Ectodermal cell (in vitro differentiated cells): ENCODE data around the gene SMIM12.

Experiments
- H3K27ac ChIP-seq: 2 replicates; pipeline ENCODE4 v1.7.0; 2013; ENCODE audit warnings: mild to moderate bottlenecking, low read depth, low read length; ENCODE audit not compliant: insufficient read depth, poor library complexity, severe bottlenecking
- H3K27me3 ChIP-seq: 2 replicates; pipeline ENCODE4 v1.7.0; 2013; ENCODE audit warnings: mild to moderate bottlenecking, low read length; ENCODE audit not compliant: insufficient read depth, control insufficient read depth, poor library complexity, severe bottlenecking
- H3K36me3 ChIP-seq: one replicate; pipeline ENCODE4 v1.7.0; 2013; ENCODE audit warnings: low read length; ENCODE audit not compliant: control insufficient read depth, insufficient read depth
- H3K4me1 ChIP-seq: one replicate; pipeline ENCODE4 v1.7.0; 2013; ENCODE audit warnings: low read length; ENCODE audit not compliant: control insufficient read depth, insufficient read depth
- H3K4me3 ChIP-seq: 2 replicates; pipeline ENCODE4 v1.7.0; 2013; ENCODE audit warnings: low read depth, low read length, control low read depth; ENCODE audit not compliant: insufficient read depth
- H3K9me3 ChIP-seq: 2 replicates; pipeline ENCODE4 v1.7.0; 2013; ENCODE audit warnings: mild to moderate bottlenecking, low read length, moderate library complexity; ENCODE audit not compliant: control insufficient read depth
- WGBS, 2 experiments: methylation state at CpG; one replicate each; pipeline ENCODE4 v1.1.7; 2013; ENCODE audit warnings: missing lambda C conversion rate in 2 of 2; 5-methylcytosine and 5-hydroxymethylcytosine counted together

The SMIM12 gene

DNA sequence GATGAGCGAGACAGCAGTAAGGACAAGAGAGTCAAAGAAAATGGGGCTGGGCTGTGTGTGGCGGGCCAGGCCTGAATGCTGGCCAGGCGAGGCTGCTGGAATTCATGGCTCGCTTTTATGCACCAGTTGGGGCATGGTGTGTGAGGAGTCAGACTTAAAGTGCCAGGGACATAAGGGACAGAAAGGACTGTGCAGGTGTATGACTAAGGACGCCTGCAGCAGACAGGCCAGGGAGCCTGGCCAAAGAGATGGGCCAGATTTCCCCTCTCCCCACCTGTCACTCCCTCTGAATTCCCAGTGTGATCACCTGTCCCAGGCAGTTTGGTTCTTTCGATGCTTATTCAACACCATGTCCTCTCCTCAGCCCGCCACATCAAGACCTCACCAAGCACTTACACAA, 16.9 kb upstream of the SMIM12 start:
- Histone ChIP-seq H3K9me3 (no peaks in the 10 kb centered on the region), H3K4me3 (no peak overlapping the region), H3K27ac (no peak overlapping the region), H3K27me3 (no peaks in the 10 kb centered on the region), H3K36me3 (no peaks in the 10 kb centered on the region), H3K4me1 (no peaks in the 10 kb centered on the region)
- 87 to 92% methylated on average over 7 of the region's 7 CpGs for WGBS, 2 experiments

DNA sequence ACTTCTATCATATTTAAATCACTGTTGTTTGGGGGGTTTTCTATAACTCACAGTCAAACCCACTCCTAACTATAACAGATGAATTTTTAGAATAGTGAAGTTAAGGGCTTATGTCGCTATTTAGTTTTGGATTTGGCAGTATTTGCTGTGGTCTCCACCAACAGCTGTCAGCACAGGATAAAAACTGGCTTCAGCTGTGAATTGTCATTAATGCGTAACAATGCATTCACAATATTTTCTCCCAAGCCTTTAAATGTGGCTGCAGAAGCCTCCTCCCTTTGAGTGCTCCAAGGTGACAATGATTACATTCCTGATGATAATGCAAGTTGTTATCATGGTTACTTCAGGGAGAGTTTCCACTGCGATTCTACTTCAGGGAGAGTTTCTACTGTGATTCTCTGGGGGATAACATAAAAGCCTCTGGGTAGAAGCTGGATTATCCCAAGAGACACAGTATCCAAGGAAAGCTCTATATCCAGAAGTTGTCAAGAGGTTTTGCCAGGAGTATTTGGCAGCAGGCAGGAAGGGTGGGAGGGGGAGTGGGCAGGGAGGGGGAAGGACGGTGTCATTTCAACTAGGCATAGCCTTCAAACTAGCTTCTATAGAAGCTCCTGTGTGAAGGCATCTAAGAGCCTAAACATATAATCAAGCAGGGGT, 14.9 kb upstream of the SMIM12 start:
- 90 to 95% methylated on average over 4 of the region's 4 CpGs for WGBS, 2 experiments

DNA sequence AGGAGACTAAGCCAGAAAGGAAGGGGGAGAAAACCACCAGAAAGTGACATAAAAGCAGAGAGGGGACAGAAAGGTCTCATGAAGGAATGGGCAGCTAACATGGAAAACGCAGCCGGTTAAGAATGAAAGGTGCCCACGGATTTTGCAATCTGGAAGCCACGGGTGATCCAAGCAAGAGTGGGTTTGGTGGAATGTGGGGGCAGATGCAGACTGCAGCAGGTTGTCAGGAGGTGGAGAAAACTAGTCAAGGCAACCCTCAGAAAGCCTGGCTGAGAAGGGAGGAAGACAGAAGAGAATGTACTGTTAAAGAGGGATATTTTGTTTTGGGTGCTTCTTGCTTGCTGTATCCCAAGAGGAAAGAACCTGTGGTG, 12.6 kb upstream of the SMIM12 start:
- 92 to 95% methylated on average over 4 of the region's 4 CpGs for WGBS, 2 experiments
- Histone ChIP-seq H3K27me3 (peaks cover 4% of the 10 kb centered on the region), H3K4me1 (no peaks in the 10 kb centered on the region), H3K4me3 (no peak overlapping the region), H3K9me3 (no peaks in the 10 kb centered on the region), H3K36me3 (no peaks in the 10 kb centered on the region), H3K27ac (no peak overlapping the region)

More for the DNA sequence above, 14.9 kb upstream of the SMIM12 start:
- Histone ChIP-seq H3K4me1 (no peaks in the 10 kb centered on the region), H3K4me3 (no peak overlapping the region), H3K36me3 (no peaks in the 10 kb centered on the region), H3K27ac (no peak overlapping the region), H3K27me3 (no peaks in the 10 kb centered on the region), H3K9me3 (no peaks in the 10 kb centered on the region)

DNA sequence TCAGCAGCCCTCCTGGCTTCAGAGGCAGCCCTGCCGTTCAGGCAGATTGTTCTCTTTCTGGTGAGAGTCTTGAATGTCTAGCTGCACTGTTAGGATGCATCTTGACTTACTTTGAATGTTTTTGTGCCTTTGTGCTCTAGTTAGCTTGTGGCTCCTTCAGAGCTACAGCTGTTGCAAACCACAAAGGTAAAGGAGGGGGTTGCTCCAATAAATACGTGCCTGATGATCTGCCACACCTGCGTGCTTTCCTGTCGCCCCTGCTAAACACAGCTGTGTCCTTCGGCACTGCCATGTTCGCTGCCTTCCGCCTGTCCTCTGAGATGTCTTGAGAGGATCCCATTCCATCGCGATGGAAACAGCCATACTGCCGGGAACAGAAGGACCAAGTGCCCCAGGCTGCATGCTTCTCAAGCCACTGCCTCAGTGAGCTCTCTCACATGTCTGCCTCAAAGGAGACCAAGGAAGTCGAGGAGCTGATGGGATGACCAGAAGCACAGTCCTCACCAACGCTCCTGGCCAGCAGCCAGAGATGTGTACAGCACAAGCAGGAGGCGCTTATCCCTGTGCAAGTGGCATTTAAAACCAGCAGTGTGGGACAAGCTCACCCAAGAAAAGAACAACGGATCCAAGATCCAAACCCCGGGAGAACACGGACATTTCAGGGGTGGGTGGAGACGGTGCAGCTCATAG, 12.0 kb upstream of the SMIM12 start:
- Histone ChIP-seq H3K27me3 (peaks cover 9% of the 10 kb centered on the region), H3K27ac (no peak overlapping the region), H3K4me3 (no peak overlapping the region), H3K9me3 (no peaks in the 10 kb centered on the region), H3K36me3 (no peaks in the 10 kb centered on the region), H3K4me1 (no peaks in the 10 kb centered on the region)
- WGBS, 2 experiments, result 91 to 93% methylated on average over 17 of the region's 17 CpGs

DNA sequence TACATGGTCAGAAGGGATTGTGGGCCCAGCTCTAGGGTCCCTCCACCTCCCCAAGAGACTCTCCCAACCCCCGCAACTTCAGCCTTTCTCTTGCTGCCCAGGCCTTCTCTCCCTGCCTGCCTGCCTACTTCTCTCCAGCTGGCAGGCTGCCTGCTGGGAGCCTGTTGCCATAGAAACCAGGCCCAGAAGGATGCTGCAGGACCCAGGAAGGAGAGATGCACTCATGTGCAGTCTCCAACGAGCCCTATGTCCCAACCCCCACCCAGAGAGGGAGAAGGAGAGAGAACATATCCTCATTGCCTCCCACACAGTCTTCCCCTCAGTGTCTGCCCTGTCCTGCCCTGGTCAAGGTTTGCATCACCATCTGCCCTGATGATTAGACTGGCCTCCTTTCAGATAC, 10.8 kb upstream of the SMIM12 start:
- Histone ChIP-seq H3K4me3 (no peak overlapping the region), H3K36me3 (no peaks in the 10 kb centered on the region), H3K27me3 (peaks cover 21% of the 10 kb centered on the region), H3K9me3 (no peaks in the 10 kb centered on the region), H3K4me1 (no peaks in the 10 kb centered on the region), H3K27ac (no peak overlapping the region)
- WGBS, 2 experiments, result 52 to 62% methylated on average over 2 of the region's 2 CpGs

DNA sequence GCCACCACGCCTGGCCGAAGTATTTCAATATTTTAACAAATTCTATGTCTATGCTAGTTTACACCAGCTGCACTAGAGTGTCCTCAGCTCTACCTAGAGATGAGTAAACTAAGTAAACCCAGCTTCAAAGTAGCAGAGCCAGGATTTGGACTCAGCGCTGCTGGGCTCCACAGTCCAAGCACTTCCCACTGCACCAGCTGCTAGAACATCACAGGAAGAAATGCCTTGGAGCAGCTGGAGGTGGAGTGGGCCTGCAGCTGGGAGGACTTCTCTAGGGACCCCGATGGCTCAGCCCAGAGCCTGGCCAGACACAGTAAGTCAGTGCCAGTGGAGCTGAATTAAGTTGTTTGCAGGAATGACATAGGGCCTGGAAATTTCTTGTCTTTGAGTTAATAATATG, 10.2 kb upstream of the SMIM12 start:
- whole genome bisulfite sequencing, 2 experiments, result 92 to 96% methylated on average over 4 of the region's 4 CpGs

DNA sequence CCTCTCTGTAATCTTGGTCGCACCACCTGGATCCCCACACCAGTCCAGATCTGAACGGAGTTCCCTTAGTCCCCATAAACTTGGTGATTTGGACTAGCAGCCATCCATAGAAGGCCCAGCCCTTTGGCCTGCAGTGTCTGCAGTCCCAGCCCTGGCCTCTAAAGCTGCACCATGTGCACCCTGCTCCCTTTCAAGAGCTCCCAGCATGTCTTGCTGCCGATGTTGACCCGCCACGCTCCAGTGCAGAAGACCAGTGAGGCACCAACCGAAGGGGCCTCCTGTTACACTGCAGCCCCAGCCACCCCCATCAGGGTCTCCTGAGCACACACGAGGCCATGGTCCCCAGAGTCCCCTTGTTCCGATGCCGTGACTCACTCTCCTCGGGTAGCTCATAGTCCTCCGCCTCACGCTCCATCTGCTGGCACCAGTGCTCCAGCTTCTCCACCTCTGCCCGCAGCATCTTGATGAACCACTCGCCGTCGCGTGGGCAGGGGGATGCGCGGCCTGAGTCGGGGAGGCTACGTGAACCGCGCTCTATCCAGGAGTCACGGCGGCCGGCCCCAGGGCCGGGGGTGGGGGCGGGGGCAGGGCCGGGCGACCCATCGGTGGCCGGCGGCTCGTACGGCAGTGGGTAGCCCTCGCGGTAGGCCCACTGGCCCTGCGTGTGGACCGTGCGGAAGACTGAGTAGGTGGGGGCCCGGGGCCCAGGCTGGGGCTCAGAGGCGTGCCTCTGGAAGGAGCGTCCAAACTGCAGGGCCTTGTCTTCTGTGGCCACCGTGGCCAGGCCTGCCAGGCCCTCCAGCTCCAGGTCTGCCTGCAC, 8.9 kb upstream of the SMIM12 start:
- Histone ChIP-seq H3K27ac (no peak overlapping the region), H3K36me3 (no peaks in the 10 kb centered on the region), H3K27me3 (peaks cover 40% of the 10 kb centered on the region), H3K4me3 (no peak overlapping the region), H3K4me1 (no peaks in the 10 kb centered on the region), H3K9me3 (no peaks in the 10 kb centered on the region)
- WGBS, 2 experiments, result 94 to 95% methylated on average over 44 of the region's 44 CpGs

More for the DNA sequence above, 10.2 kb upstream of the SMIM12 start:
- H3K27ac ChIP-seq, result no peak overlapping the region
- no peak overlapping the region for H3K4me3 ChIP-seq
- no peaks in the 10 kb centered on the region for H3K36me3 ChIP-seq
- no peaks in the 10 kb centered on the region for H3K4me1 ChIP-seq
- peaks cover 28% of the 10 kb centered on the region for H3K27me3 ChIP-seq
- H3K9me3 ChIP-seq, result no peaks in the 10 kb centered on the region

DNA sequence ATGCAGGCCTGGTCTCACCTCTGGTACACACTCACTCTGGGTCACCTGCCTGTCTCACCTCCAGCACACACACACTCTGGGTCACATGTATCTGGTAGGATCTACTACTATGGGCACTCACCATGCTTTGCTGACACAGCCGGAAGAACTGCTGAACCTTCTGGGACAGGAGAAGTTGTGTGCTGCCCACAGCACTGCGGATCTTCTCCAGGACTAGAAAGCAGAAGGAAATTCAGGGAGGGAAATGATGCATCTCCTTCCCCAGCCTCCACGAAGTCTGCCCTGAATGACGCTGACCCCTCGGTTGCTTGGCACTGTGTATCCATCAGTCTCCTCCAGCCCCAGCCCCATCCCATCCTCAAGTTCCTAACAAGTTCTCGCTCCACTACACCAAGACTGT, 7.9 kb upstream of the SMIM12 start:
- H3K27ac ChIP-seq, result no peak overlapping the region
- H3K4me3 ChIP-seq, result no peak overlapping the region
- H3K27me3 ChIP-seq, result peaks cover 47% of the 10 kb centered on the region
- no peaks in the 10 kb centered on the region for H3K36me3 ChIP-seq
- H3K9me3 ChIP-seq, result no peaks in the 10 kb centered on the region
- WGBS, 2 experiments, result 92 to 94% methylated on average over 6 of the region's 6 CpGs
- H3K4me1 ChIP-seq, result no peaks in the 10 kb centered on the region

DNA sequence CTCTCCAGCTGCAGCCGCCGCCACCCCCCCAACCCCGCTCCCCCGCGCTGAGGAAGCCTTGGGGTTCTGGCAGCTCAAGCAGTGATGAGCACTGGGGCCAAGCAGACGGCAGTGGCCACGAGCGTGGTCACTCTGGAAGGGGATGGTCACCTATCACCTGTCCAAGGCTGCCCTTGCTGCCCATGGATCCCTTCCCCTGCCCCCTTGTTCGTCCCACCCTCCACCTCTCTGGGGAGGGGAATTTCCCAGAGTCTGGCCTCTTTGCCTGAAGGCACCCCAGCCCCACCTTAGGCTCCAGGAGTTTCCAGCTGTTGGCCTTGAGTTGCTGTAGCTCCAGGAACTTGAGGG, 7.2 kb upstream of the SMIM12 start:
- 67 to 69% methylated on average over 9 of the region's 9 CpGs for WGBS, 2 experiments
- H3K4me3 ChIP-seq, result no peak overlapping the region
- H3K4me1 ChIP-seq, result no peaks in the 10 kb centered on the region
- H3K27me3 ChIP-seq, result peaks cover 50% of the 10 kb centered on the region
- no peak overlapping the region for H3K27ac ChIP-seq
- no peaks in the 10 kb centered on the region for H3K36me3 ChIP-seq
- H3K9me3 ChIP-seq, result no peaks in the 10 kb centered on the region

DNA sequence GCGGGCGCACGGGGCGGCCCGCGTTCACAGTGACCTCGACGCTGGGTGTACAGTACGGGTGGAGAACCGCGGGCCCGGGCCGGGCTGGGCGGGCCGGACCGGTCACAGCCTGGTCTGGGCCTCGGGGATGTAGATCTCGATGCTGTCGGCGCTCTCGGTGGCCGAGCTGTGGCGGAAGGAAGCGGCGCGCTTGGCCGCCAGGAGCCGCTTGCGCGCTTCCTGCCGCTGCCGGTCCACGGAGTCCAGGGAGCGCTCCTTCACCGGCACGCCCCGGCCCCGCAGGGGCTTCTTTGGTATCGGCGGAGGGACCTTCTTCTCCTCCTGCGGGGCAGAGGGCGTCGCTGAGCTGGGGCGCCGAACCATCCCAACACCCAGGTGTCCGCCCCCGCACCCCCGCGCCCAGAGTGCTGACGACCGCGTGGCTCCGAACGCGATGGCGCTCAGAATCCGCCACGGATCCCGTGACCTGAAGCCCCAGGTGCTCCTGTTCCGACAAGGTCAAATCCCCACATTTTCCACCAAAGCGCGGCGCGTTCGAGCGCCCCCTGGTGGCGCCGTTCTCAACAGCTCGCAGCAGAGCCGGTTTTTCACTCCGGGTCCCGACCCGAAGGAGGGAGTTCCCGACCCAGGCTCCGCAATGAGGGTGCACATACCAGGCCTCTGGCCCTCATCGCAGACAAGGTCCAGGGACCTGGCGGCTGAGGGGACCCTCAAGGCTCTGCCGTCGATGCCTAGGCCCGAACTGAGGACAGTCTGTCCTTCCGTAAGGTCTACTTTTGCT, 6.6 kb upstream of the SMIM12 start:
- Histone ChIP-seq H3K27ac (no peak overlapping the region), H3K4me1 (no peaks in the 10 kb centered on the region), H3K27me3 (peaks cover 50% of the 10 kb centered on the region), H3K36me3 (no peaks in the 10 kb centered on the region), H3K4me3 (peak overlapping the region; percentile 63), H3K9me3 (no peaks in the 10 kb centered on the region)
- 3 to 4% methylated on average over 81 of the region's 81 CpGs for WGBS, 2 experiments
